AG09309 (cell line): ENCODE data around the gene REXO4.

Experiments
- DNase-seq: peaks from one replicate; pipeline ENCODE4 v3.0.0-alpha.2; 2010; ENCODE audit warnings: low read depth
- H3K4me3 ChIP-seq: 2 replicates; pipeline ENCODE4 v1.5.1; 2011; ENCODE audit warnings: mild to moderate bottlenecking, low read depth, low read length, moderate library complexity; ENCODE audit not compliant: control insufficient read depth
- CTCF ChIP-seq: IDR thresholded peaks from 2 replicates; pipeline ENCODE4 v1.5.1; 2011; ENCODE audit warnings: mild to moderate bottlenecking, low read depth, low read length, inconsistent platforms; ENCODE audit not compliant: insufficient read depth, control insufficient read depth; ENCODE audit errors: missing control alignments

Gene REXO4

DNA sequence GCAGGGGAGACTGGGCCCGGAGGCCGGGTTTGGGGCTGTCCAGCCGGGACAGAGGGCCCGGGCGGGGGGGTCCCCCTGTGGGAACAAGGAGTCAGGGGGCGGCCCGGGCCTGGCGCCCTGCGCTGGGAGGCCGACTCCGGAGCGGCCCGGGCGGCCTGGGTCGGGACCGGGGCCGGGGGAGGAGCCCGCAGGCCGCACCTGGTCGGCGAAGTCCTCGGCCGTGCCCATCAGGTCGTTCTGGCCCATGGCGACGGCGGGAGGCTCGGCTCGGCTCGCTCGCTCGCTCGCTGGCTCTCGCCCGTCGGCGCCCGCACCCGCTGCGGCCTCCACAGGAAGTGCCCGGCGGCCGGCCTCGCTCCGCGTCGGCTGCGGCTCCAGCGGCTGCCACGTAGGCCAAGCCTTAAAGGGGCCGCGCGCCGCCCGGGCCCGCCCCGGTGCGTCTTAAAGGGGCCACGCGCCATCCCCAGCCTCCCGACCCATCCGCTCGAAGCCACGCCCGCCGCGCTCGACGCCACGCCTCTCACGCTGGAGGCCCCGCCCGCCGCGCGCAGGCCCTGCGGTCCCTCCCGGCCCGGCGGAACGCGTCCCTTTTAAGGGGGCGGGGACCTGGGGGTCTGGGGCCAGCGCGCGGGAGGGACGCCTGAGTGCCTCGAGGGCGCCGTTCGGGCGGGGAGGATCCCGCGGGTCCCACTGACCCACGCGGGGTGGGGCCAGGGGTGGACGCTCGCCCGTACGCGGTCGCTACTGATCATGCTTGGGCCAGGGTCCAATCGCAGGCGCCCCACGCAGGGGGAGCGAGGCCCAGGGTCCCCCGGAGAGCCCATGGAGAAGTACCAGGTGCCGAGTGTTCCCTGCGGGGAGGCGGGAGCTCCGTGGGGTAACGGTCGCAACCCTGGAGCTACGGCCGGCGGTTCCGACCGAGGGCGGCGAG lies 41.8 kb downstream of the REXO4 start, which contains the start of the genes STKLD1 and SURF4:
Gene STKLD1, plus strand, starts transcription at position 643 of the 931 bp plus-strand sequence. Its CDS starts 108 bp downstream, at position 751.
Gene SURF4, minus strand, starts transcription at position 337 of the 931 bp plus-strand sequence. Its CDS starts 91 bp downstream, at position 246.
- peak within 1 kb of the TSS; percentile 64 for H3K4me3 ChIP-seq
- TF ChIP-seq CTCF: no peak
- peak; percentile 79 for DNase-seq

DNA sequence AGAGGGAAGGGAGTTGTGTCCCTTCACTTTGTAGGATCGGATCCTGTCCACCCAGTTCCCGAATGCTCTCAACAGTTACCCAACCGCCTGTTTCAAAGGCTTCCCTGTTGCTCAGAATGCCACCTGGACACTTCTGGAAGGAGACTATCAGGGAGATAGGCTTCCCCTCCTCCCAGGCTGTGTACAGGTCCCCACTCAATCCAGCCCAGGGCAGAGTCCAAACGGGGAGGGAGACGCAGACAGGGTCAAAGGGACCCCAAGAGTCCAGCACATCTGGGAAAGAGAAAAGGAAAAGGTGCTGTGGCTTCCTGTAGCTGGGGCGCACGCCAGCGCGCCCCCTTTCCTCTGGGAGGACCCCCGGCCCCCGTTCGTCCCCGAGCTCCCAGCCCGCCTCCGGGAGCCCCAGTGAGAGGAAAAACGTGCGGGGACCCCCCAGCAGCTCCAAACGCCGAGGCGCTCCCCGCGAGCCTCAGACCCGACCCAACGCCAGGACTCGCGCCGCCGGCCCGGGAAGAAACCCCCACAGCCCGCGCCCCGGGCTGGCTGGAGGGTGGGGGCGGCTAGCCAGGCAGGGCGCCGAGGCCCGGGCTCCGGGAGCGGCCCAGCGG lies 42.6 kb downstream of the REXO4 start:
- no peak for TF ChIP-seq CTCF
- no peak for DNase-seq
- peak overlapping the region; percentile 64 for H3K4me3 ChIP-seq

DNA sequence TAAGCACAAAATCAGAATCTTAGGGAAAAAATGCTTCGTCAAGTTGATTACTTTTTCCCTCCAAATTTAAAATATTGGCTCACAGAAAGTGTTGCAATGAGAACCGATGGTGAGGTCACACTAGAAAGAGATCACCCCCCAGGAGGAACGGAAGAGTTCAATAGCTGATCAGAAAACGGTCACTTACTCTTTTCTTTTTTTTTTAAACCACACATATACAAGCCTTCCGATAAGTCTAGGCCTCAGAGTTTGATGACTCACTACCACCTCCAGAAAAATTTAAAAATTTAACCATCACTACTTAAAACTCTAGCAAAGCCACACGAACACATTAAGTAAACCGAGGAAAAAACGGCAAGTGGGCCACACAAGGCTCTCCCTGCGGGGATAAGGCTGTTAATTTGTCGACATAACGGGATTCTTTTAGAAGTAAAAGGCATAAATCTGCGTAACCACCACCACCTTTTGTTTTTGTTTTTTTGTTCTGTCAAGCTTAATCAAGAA lies 43.1 kb downstream of the REXO4 start:
- DNase-seq: peak; percentile 28
- H3K4me3 ChIP-seq: peak overlapping the region; percentile 64

GRCh38 chr9:133372144-133372543 lies 45.7 kb downstream of the REXO4 start:
- no peak overlapping the region for H3K4me3 ChIP-seq
- no peak for TF ChIP-seq CTCF
- no peak for DNase-seq

More for the DNA sequence above, 43.1 kb downstream of the REXO4 start:
- TF ChIP-seq CTCF: no peak

GRCh38 chr9:133371261-133371711 lies 46.5 kb downstream of the REXO4 start:
- no peak overlapping the region for H3K4me3 ChIP-seq
- DNase-seq: no peak
- no peak for TF ChIP-seq CTCF

DNA sequence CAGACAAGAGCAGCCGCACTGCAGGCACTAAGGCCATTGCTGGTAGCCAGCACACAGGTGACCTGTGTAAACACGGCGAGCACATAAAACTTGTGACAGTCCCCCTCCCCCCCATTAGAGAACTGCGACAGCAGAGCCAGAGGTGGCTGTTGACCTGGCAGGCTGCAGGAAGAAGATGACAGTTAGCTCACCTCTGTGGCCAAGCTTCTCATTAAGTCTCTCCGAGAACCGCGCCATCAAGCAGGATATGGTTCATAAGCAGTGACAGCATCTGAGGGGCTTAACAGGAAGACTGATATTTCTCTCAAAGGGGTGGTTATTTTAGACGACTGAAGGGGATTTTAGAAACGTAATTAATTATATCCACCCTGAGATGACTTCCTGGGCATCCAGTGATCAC lies 47.1 kb downstream of the REXO4 start:
- no peak for TF ChIP-seq CTCF
- H3K4me3 ChIP-seq: no peak overlapping the region
- no peak for DNase-seq
